ENCODE data around the gene PLCB1. TPM values are rescaled to one million over a fixed set of nuclear protein-coding genes. Genes with fewer than 3 reads are reported as not detected.

Gene PLCB1
- total and polyA plus RNA-seq, 2 experiments from 2014 or later, result 14.9 to 20.7 TPM

GRCh38 chr20:8366303-8366923 is 234.3 kb downstream of the PLCB1 start (continued):
- TF ChIP-seq REST (IDR thresholded peaks at IDR 0.05; ENCODE audit: unreplicated experiment) (no peak), EZH2 (IDR thresholded peaks at IDR 0.05; ENCODE audit: low read depth, unreplicated experiment) (no peak), NANOG (IDR thresholded peaks at IDR 0.05; ENCODE audit: borderline replicate concordance) (no peak), CTCF (conservative IDR thresholded peaks at IDR 0.05; ENCODE audit: low read depth in 2 of 2) (no peak), ZNF331 (CRISPR knock-in tag; IDR thresholded peaks at IDR 0.05; ENCODE audit: low read depth) (no peak), POLR2AphosphoS5 (IDR thresholded peaks at IDR 0.05; ENCODE audit: low read depth) (no peak)

DNA sequence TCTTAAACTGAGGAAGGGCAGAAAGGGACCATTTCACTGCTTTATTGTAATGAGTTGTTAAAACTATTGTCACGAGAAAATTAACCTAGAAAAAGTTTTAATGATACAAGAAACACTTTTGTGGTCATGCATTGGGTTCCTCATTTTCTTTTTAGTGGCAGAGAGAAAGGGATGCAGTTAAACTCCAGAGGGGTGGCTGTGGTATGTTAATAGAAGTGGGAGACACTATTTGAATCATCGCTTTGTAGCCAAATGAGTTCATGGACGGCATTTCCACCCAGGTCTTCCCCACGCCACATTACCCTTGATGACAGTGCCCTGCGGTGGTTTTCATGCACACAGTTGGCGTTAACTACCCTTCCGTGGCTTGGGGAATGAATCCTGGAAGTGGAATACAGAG is 235.6 kb downstream of the PLCB1 start:
- H3K36me3 ChIP-seq (ENCODE audit: insufficient read depth), result no peaks in the 10 kb centered on the region
- Mint-ChIP-seq H3K27ac (no peak overlapping the region), H3K4me3 (no peak overlapping the region), H3K9me3 (no peaks in the 10 kb centered on the region), H3K36me3 (ENCODE audit: low read depth) (no peaks in the 10 kb centered on the region), H3K27me3 (ENCODE audit: insufficient read depth, low read depth, poor library complexity) (no peaks in the 10 kb centered on the region), H3K4me1 (no peaks in the 10 kb centered on the region)
- H3F3A ChIP-seq (replicated peaks; ENCODE audit: low read depth), result no peaks in the 10 kb centered on the region
- no peak for TF ChIP-seq JUNB (IDR thresholded peaks at IDR 0.05; ENCODE audit: unreplicated experiment)
- no peak for TF ChIP-seq CREB1 (CRISPR knock-in tag; IDR thresholded peaks at IDR 0.05; ENCODE audit: low read depth)
- TF ChIP-seq REST (IDR thresholded peaks at IDR 0.05; ENCODE audit: unreplicated experiment), result no peak
- no peak for TF ChIP-seq STAT1 (IDR thresholded peaks at IDR 0.05; ENCODE audit: unreplicated experiment)
- TF ChIP-seq POLR2AphosphoS5 (IDR thresholded peaks at IDR 0.05; ENCODE audit: low read depth), result no peak
- TF ChIP-seq ZNF331 (CRISPR knock-in tag; IDR thresholded peaks at IDR 0.05; ENCODE audit: low read depth), result no peak
- H2AFZ ChIP-seq, result no peak overlapping the region
- no peaks in the 10 kb centered on the region for H3K4me1 ChIP-seq (ENCODE audit: insufficient read depth)
- H4K20me1 ChIP-seq (replicated peaks; ENCODE audit: insufficient read depth), result no peaks in the 10 kb centered on the region
- ATAC-seq (no peak), DNase-seq (ENCODE audit: low spot score) (no peak)
- no peaks in the 10 kb centered on the region for H3K79me2 ChIP-seq (replicated peaks; ENCODE audit: insufficient read depth)
- H3K4me3 ChIP-seq, result no peak overlapping the region
- H3K9me2 ChIP-seq (ENCODE audit: insufficient read depth), result no peaks in the 10 kb centered on the region
- no peak overlapping the region for H3K27ac ChIP-seq (ENCODE audit: low read depth)
- no peak overlapping the region for H3K4me2 ChIP-seq
- H3K27me3 ChIP-seq (ENCODE audit: insufficient read depth), result no peaks in the 10 kb centered on the region
